Measurements from ENCODE around the gene SETBP1. TPM values are rescaled to one million over a fixed set of nuclear protein-coding genes. Genes with fewer than 3 reads are reported as not detected.

Gene SETBP1
- total and polyA plus RNA-seq, 2 of the 8 experiments (the other 6 are each of a cell fraction or from before 2014, with no cell fraction given), result 2.0 to 6.5 TPM

DNA sequence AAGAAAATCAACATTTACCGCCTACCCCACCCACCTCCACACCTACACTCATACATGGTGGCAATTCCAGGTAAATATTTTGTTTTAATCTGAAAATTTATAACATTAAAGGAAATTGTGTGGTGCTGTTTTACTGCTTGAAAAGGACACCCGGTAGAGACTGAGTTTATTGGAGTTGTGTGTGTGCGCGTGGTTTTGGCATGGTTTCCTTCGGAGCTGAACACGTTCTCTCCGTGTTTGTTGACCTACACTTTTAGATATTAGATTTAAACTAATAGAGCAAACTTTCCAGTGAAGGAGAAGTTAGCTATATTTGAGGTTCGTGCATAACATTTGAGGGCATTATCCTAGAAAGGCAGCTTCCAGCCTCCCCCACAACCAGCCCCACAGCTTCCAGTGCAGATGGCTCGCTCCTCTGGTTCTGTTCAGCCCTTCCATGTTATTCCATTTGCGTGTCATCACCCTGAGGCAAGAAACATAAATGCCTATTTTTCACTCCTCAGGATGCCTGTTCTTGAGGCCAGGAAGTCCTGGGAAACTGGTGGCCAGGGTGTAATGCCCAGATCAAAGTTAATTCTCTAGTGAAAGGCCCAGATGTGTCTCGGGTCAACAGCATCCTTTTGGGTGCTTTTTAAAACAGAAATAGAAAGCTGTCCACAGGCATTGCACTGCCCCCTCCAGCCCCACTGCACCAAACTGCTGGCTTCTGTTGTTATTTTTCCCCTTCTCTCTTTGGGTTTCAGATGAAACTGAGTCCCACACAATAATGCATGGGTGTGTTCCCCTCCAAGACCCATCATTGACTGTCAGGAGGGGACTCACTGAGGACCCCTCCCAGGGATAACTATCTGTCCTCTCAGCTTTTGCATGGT, 190.2 kb downstream of the SETBP1 start:
- H3K9ac ChIP-seq (replicated peaks in 1 of 4; ENCODE audit: extremely low read depth in 1 of 4, low read depth in 3 of 4, low read length in 3 of 4), result no peak overlapping the region
- ChIA-PET POLR2A (ENCODE audit: partially characterized antibody) (no interaction called here), CTCF (ENCODE audit: partially characterized antibody) (interaction anchor here (0.7 kb wide), 1 partner anchor 152 kb away, joined by 3 read pairs; no protein-coding TSS in a partner anchor)
- no peaks in the 10 kb centered on the region for H4K20me1 ChIP-seq (replicated peaks in 1 of 2; ENCODE audit: control insufficient read depth in 1 of 2, insufficient read depth in 2 of 2, low read length in 2 of 2)
- H2AK5ac ChIP-seq (ENCODE audit: low read depth, low read length), result no peak overlapping the region
- H4K91ac ChIP-seq (replicated peaks; ENCODE audit: insufficient read length, low read length), result no peak overlapping the region
- no peak overlapping the region for H2BK5ac ChIP-seq (ENCODE audit: low read depth, low read length)
- H4K8ac ChIP-seq (ENCODE audit: extremely low read depth, insufficient read depth, low read length), result no peak overlapping the region
- H3K9me3 ChIP-seq (ENCODE audit: insufficient read depth in 2 of 2, low read depth in 1 of 2, low read length in 1 of 2), result no peaks in the 10 kb centered on the region
- H3K18ac ChIP-seq (ENCODE audit: extremely low read depth, low read length), result no peak overlapping the region
- H2BK120ac ChIP-seq (replicated peaks; ENCODE audit: low read depth, low read length), result no peak overlapping the region
- no peak overlapping the region for H3K27ac ChIP-seq (ENCODE audit: low read depth, low read length)
- H3K4me2 ChIP-seq (ENCODE audit: insufficient read depth in 1 of 2, low read depth in 2 of 2, low read length in 2 of 2), result no peak overlapping the region
- no peaks in the 10 kb centered on the region for H3K79me2 ChIP-seq (ENCODE audit: control insufficient read depth in 1 of 2, insufficient read depth in 2 of 2, low read length in 2 of 2)
- H3K4me3 ChIP-seq (ENCODE audit: extremely low read depth in 1 of 4, insufficient read depth in 2 of 4, low read depth in 3 of 4, low read length in 4 of 4), result no peak overlapping the region
- 0 out of 2 replicates have a peak, but pooled peaks cover 3% of the 10 kb centered on the region for H3K79me1 ChIP-seq (ENCODE audit: low read depth, low read length)
- H2AFZ ChIP-seq (ENCODE audit: low read length), result no peak overlapping the region
- H4K5ac ChIP-seq (ENCODE audit: insufficient read length, low read depth, low read length), result no peak overlapping the region
- peaks cover 0 to 7% (median 6%) of the 10 kb centered on the region in 4 experiments; a peak in 4 of 7 replicates for H3K4me1 ChIP-seq (replicated peaks in 1 of 4; ENCODE audit: control insufficient read depth in 3 of 4, insufficient read depth in 4 of 4, low read length in 3 of 4)
- H3K56ac ChIP-seq (replicated peaks; ENCODE audit: insufficient read length, low read depth, low read length), result no peak overlapping the region
- no peak overlapping the region for H3K14ac ChIP-seq (ENCODE audit: insufficient read length)
- WGBS, 2 experiments (ENCODE audit: extremely low coverage in 1 of 2, insufficient coverage in 1 of 2, insufficient read length in 1 of 2, insufficient replicate concordance in 2 of 2, low coverage in 1 of 2, low lambda C conversion rate in 2 of 2, missing lambda C conversion rate in 1 of 2), result 76% methylated on average over 11 of the region's 11 CpGs; no CpG with 5 or more reads in 1 of the 2 experiments
- H3K27me3 ChIP-seq (replicated peaks in 1 of 4; ENCODE audit: control insufficient read depth in 3 of 4, extremely low read depth in 1 of 4, insufficient read depth in 3 of 4, low read length in 3 of 4), result no peaks in the 10 kb centered on the region
- H2BK12ac ChIP-seq (ENCODE audit: low read depth, low read length), result no peak overlapping the region
- no peaks in the 10 kb centered on the region for H3K23me2 ChIP-seq (ENCODE audit: low read depth, low read length)
- no peak for DNase-seq (ENCODE audit: low read depth in 1 of 2, low spot score in 2 of 2)
- H2BK20ac ChIP-seq (ENCODE audit: low read length), result no peak overlapping the region
- no peak for FAIRE-seq
- H3K36me3 ChIP-seq (ENCODE audit: control insufficient read depth in 2 of 4, insufficient read depth in 4 of 4, low read length in 3 of 4), result no peaks in the 10 kb centered on the region
- no peak overlapping the region for H2BK15ac ChIP-seq (ENCODE audit: low read length)
- H3K23ac ChIP-seq (ENCODE audit: insufficient read length), result no peak overlapping the region
- TF ChIP-seq CHD2 (IDR thresholded peaks at IDR 0.05; ENCODE audit: low read length), result no peak
- no peak overlapping the region for H3K4ac ChIP-seq (replicated peaks; ENCODE audit: insufficient read length, low read depth, low read length)

Data from H1 (cell line).